GM18907 (cell line): Measurements from ENCODE around the gene SPAG9.

Experiments
- ATAC-seq: cut with Tn5 transposase; IDR thresholded peaks from one replicate; pipeline ENCODE4 v1.9.1; 2021; ENCODE audit warnings: mild to moderate bottlenecking, moderate library complexity; ENCODE audit not compliant: unreplicated experiment

SPAG9 gene

DNA sequence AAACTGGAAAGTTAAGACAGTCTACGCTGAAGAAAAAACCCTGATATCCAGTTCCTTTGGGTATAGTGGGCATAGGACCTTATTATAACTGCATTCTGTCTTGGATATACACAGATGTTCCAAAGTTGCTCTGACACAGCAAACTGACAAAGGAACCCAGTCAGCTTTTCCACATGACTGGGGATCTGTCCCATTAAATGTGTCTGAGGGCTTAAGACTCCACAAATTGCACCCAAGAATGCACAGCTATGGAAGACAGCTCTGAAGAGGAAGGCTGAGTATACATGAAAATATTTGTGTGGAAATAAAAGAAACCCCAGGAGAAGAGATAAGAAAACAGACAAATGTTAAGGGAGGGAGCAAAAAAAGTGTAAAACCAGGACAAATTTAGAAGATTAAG lies 114.1 kb downstream of the SPAG9 start:
- no peak for ATAC-seq

GRCh38 chr17:51005768-51006167 lies 114.9 kb downstream of the SPAG9 start:
- no peak for ATAC-seq

GRCh38 chr17:51004249-51004648 lies 116.4 kb downstream of the SPAG9 start:
- ATAC-seq, result no peak

- ATAC-seq, result no peak
These were observed 119.6 kb downstream of the SPAG9 start for GRCh38 chr17:51000835-51001638.

DNA sequence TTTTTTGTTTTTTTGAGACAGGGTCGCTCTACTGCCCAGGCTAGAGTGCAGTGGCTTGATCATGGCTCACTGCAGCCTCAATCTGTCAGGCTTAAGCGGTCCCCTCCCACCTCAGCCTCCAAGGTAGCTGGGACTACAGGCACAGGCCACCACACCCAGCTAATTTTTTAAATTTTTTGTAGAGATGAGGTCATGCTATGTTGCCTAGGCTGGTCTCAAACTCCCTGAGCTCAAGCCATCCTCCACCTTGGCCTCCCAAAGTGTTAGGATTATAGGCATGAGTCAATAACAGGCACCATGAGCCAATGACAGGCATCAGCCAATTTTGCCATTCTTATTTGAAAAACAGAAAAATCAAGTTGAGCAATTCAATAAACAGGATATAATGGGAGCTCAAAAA lies 125.0 kb downstream of the SPAG9 start:
- no peak for ATAC-seq

DNA sequence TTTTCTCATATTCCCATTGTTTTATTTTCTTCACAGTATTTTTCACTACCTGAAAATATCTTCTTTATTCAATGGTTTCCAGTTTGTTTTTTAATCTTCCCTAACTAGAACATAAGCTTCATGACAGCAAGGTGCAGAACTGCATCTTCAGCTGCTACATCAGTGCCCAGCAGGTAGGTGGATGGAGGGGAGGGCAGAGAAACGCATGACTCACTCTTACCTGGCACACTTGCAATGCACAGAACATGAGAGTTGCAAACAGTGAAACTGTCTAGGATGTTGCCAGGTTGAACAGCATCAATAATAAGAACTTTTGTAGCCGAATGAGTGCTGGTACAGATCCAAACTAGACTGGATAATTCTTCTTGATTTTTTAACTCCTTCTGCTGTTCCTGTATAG lies 127.1 kb downstream of the SPAG9 start:
- ATAC-seq, result no peak

GRCh38 chr17:50989149-50989548 lies 131.5 kb downstream of the SPAG9 start:
- no peak for ATAC-seq

DNA sequence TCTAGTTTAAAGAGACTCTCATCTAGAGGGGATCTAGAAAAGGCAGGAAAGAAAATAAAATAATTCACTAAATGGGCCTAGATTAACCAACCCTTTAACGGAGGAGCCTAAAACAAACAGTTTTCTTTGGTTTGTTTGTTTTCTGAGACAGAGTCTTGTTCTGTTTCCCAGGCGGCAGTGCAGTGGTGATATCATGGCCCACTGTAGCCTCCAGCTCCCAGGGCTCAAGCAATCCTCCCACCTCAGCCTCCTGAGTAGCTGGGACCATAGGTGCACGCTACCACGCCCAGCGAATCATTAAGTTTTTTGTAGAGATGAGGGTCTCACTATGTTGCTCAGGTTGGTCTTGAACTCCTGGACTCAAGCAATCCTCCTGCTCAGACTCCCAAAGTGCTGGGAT lies 132.2 kb downstream of the SPAG9 start:
- no peak for ATAC-seq

GRCh38 chr17:50986989-50987660 lies 133.5 kb downstream of the SPAG9 start:
- no peak for ATAC-seq

- no peak for ATAC-seq
These were observed 139.4 kb downstream of the SPAG9 start for GRCh38 chr17:50981279-50981678.

DNA sequence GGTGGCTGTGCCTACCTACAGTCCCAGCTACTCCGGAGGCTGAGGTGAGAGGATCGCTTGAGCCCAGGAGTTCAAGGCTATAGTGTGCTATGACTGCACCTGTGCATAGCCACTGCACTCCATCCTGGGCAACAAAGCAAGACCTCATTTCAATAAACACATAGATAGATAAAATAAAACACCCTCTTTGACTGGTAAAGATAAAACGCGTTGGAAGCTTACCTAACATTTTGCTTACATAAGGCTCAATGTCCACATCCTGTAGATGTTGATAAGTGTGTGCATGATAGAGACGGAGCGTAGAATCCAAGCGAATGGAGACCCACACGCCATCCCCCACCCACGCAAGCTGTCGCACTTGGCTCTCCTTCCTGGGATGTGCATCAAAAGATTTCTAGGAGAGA lies 141.1 kb downstream of the SPAG9 start:
- ATAC-seq, result no peak

DNA sequence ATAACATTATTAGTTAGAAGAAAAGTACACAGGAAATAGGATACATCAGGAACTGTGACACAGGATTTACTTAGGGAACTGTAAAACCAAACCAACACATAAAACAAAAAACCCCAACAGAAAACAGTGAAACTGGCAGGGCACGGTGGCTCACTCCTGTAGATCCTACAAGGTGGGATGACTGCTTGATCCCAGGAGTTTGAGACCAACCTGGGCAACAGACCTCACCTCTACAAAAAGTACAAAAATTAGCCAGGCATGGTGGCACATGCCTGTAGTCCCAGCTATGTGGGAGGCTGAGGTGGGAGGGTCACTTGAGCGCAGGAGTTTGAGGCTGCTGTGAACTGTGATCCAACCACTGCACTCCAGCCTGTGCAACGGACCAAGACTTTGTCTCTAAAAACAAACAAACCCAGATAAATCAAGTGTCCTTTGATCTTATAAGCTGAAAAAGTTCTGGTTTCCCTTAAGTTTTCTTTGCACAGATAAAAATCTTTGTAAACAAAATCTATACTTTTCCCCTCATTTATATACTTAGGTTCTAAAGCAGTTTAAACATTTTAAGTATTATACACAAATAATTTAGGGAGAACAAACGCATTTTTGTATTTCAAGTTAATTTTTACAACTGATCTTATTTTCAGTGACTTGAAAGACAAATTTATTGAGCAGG lies 143.0 kb downstream of the SPAG9 start:
- ATAC-seq, result no peak

DNA sequence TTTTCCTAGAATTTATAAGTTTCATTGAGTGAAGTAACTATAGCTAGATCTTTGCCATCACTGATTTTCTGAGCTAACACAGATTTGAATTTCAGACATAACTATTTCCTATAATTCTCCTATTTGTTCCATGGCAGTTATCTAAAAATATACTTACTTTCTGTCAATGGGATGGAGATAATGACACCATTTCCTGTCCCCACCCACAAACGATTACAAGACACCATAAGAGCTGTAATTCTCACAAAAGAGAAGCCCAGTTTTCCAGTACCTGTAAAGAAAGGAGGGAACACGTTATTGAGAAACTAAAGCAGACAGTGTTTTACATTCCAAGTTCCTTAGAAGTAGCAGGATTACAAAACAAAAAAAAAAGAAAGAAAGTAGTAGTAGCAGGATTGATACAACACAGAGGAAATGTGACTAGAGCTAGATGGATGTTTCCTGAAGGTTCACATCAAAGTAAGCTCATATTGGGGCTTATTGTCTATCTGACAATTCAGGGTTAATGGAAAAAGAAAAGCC lies 143.7 kb downstream of the SPAG9 start:
- no peak for ATAC-seq

DNA sequence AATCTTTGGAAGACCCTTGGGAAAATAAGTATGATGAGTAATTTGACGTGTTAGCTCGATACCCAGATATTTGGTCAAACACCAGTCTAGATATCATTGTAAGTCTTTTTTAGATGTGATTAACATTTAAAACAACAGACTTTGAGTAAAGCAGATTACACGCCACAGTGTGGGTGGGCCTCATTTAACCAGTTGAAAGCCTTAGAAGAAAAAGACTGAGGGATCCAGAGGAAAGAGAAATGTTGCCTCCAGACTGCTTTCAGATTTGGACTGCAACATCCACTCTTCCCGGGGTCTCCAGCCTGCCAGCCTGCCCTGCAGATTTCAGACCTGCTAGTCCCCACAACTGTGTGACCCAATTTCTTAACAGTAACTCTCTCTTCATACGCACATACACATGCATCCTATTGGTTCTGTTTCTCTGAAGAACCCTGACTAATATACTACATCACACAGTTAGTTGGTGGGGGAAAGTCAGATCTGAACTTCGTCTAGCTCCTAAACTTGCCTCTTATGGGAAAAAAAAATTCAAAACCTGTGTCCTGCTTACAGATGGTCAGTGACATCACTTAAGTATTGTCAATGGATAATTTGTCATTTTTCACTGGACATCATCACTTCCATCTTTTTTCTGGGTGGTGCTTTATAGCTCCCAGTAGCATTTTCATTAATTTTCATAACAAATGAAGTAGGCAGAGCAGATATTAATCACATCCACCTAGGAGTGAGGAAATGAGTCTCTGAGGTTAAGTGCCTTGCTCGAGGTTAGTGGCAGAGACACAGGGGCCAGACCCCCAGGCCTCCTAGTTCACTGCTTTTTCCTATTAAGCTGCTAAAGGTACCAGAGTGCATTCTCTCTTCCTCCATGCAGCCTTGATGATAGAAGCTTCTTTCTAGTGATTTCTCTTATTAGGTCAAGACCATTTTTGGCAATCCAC lies 146.8 kb downstream of the SPAG9 start:
- no peak for ATAC-seq

- no peak for ATAC-seq
These were observed 148.1 kb downstream of the SPAG9 start for GRCh38 chr17:50972577-50972976.

GRCh38 chr17:50967795-50968194 lies 152.9 kb downstream of the SPAG9 start:
- no peak for ATAC-seq

DNA sequence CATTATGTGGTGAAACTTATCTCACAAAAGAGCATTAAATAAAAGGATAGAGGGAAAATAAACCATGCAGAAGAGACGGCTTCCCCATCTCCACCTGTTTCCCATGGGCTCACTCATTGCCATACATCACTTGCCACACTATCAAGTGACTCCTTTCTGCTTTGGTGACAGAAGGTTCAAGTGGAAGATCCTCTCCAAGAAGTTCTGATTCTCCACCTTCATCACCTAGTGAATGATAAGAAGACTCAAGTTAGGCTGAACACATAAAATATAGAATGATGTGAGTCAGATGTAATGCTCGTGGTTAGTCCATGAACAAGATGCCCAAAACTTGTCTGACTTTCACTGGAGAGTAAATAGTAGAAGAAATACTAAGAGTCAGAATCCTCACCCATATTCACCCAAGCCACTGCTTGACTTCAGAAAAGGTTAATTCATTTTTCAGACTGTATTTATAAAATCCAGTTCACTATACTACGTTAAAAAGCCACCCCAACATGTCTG lies 154.5 kb downstream of the SPAG9 start:
- ATAC-seq, result no peak

- ATAC-seq, result no peak
These were observed 157.5 kb downstream of the SPAG9 start for GRCh38 chr17:50963139-50963538.

GRCh38 chr17:50961282-50962220 lies 159.1 kb downstream of the SPAG9 start:
- no peak for ATAC-seq
